DND-41 (cell line): Measurements from ENCODE around the gene VRTN.

ENCODE experiments used
- ATAC-seq: fragments of 200-7000 bp; cut with Tn5 transposase; 3 replicates; pipeline ENCODE4 v1.9.1; 2021; ENCODE audit warnings: low read depth; ENCODE audit not compliant: insufficient read depth
- DNase-seq: peaks from one replicate; pipeline ENCODE4 v3.0.0-alpha.2; 2020
- H2AFZ ChIP-seq: 2 replicates; pipeline ENCODE4 v1.6.0; 2012; ENCODE audit warnings: low read depth, low read length
- H3K27ac ChIP-seq: 2 replicates; pipeline ENCODE4 v1.5.1; 2012; ENCODE audit warnings: low read length, inconsistent platforms
- H3K27me3 ChIP-seq: fragments of 200-600 bp; sonication (generic); 2 replicates; pipeline ENCODE4 v1.6.0; 2012; ENCODE audit warnings: low read length, mild to moderate bottlenecking, inconsistent platforms; ENCODE audit not compliant: insufficient read depth, poor library complexity
- H3K36me3 ChIP-seq: 2 replicates; pipeline ENCODE4 v1.5.1; 2012; ENCODE audit warnings: low read length, inconsistent platforms; ENCODE audit not compliant: insufficient read depth
- H3K4me1 ChIP-seq: 2 replicates; pipeline ENCODE4 v1.5.1; 2012; ENCODE audit warnings: mild to moderate bottlenecking, low read length; ENCODE audit not compliant: insufficient read depth
- H3K4me2 ChIP-seq: 2 replicates; pipeline ENCODE4 v1.6.0; 2012; ENCODE audit warnings: mild to moderate bottlenecking, moderate library complexity, low read length, inconsistent platforms; ENCODE audit not compliant: insufficient read depth
- H3K4me3 ChIP-seq, 2 experiments: fragments of 200-600 bp in 1 of 2; shearing (Covaris generic) in 1 of 2; 2 replicates each; pipeline ENCODE4 v1.5.1; 2012 to 2016; ENCODE audit warnings: inconsistent platforms in 2 of 2, low read length in 2 of 2, mild to moderate bottlenecking in 2 of 2, low read depth in 1 of 2, moderate library complexity in 1 of 2
- H3K79me2 ChIP-seq: 2 replicates; pipeline ENCODE4 v1.6.0; 2012; ENCODE audit warnings: low read length, inconsistent platforms; ENCODE audit not compliant: insufficient read depth
- H3K9ac ChIP-seq: 2 replicates; pipeline ENCODE4 v1.6.0; 2012; ENCODE audit warnings: low read depth, mild to moderate bottlenecking, inconsistent platforms, low read length, moderate library complexity
- H3K9me3 ChIP-seq: 2 replicates; pipeline ENCODE4 v1.5.1; 2012; ENCODE audit warnings: low read length, moderate library complexity, mild to moderate bottlenecking, inconsistent platforms; ENCODE audit not compliant: insufficient read depth, severe bottlenecking
- H4K20me1 ChIP-seq: 2 replicates; pipeline ENCODE4 v1.6.0; 2012; ENCODE audit warnings: low read length; ENCODE audit not compliant: insufficient read depth
- CTCF ChIP-seq: IDR thresholded peaks from 2 replicates; pipeline ENCODE4 v1.5.1; 2012; ENCODE audit warnings: borderline replicate concordance, low read length, moderate library complexity, mild to moderate bottlenecking; ENCODE audit not compliant: poor library complexity, severe bottlenecking; ENCODE audit errors: extremely low read depth
- EZH2 ChIP-seq: IDR thresholded peaks from 3 replicates; pipeline ENCODE4 v1.6.1; 2012; ENCODE audit warnings: borderline replicate concordance, low read depth, mild to moderate bottlenecking, moderate library complexity, low read length, inconsistent platforms; ENCODE audit not compliant: severe bottlenecking

VRTN gene

GRCh38 chr14:74364271-74364880 is 16.1 kb downstream of the VRTN start:
- Histone ChIP-seq H2AFZ (no peak overlapping the region), H3K27me3 (peaks cover 21% of the 10 kb centered on the region), H3K27ac (no peak overlapping the region), H4K20me1 (no peaks in the 10 kb centered on the region; the same call in 1 of the 2 replicates), H3K4me1 (0 out of 2 replicates have a peak, but pooled peaks cover 3% of the 10 kb centered on the region), H3K4me3 (no peak overlapping the region), H3K9ac (no peak overlapping the region), H3K36me3 (no peaks in the 10 kb centered on the region), H3K9me3 (no peaks in the 10 kb centered on the region), H3K79me2 (no peaks in the 10 kb centered on the region), H3K4me2 (no peak overlapping the region)
- no peak for DNase-seq
- ATAC-seq: no peak
- TF ChIP-seq EZH2 (peak; percentile 43), CTCF (no peak)

- Histone ChIP-seq H3K4me2 (no peak overlapping the region), H3K27me3 (peaks cover 15% of the 10 kb centered on the region), H3K9ac (no peak overlapping the region), H3K36me3 (no peaks in the 10 kb centered on the region), H3K27ac (no peak overlapping the region), H3K79me2 (no peaks in the 10 kb centered on the region), H3K4me3 (no peak overlapping the region), H3K4me1 (no peaks in the 10 kb centered on the region), H4K20me1 (no peaks in the 10 kb centered on the region; the same call in 1 of the 2 replicates), H3K9me3 (no peaks in the 10 kb centered on the region), H2AFZ (no peak overlapping the region)
- no peak for ATAC-seq
- no peak for TF ChIP-seq CTCF
- no peak for TF ChIP-seq EZH2
- DNase-seq: no peak
Measured at GRCh38 chr14:74368026-74368425, 19.8 kb downstream of the VRTN start.

GRCh38 chr14:74368441-74368840 is 20.2 kb downstream of the VRTN start:
- Histone ChIP-seq H3K4me1 (no peaks in the 10 kb centered on the region), H3K9ac (no peak overlapping the region), H2AFZ (no peak overlapping the region), H3K79me2 (no peaks in the 10 kb centered on the region), H3K9me3 (no peaks in the 10 kb centered on the region), H4K20me1 (no peaks in the 10 kb centered on the region; the same call in 1 of the 2 replicates), H3K27me3 (peaks cover 15% of the 10 kb centered on the region), H3K4me2 (no peak overlapping the region), H3K27ac (no peak overlapping the region), H3K36me3 (no peaks in the 10 kb centered on the region), H3K4me3 (no peak overlapping the region)
- no peak for TF ChIP-seq CTCF
- TF ChIP-seq EZH2: no peak
- ATAC-seq: no peak
- no peak for DNase-seq
